Measurements from ENCODE around the gene IRF3. TPM values are rescaled to one million over a fixed set of nuclear protein-coding genes. Genes with fewer than 3 reads are reported as not detected.

The IRF3 gene
- total and polyA plus RNA-seq, 2 of the 4 experiments (the other 2 are of a cell fraction), result 39.6 to 65.2 TPM

DNA sequence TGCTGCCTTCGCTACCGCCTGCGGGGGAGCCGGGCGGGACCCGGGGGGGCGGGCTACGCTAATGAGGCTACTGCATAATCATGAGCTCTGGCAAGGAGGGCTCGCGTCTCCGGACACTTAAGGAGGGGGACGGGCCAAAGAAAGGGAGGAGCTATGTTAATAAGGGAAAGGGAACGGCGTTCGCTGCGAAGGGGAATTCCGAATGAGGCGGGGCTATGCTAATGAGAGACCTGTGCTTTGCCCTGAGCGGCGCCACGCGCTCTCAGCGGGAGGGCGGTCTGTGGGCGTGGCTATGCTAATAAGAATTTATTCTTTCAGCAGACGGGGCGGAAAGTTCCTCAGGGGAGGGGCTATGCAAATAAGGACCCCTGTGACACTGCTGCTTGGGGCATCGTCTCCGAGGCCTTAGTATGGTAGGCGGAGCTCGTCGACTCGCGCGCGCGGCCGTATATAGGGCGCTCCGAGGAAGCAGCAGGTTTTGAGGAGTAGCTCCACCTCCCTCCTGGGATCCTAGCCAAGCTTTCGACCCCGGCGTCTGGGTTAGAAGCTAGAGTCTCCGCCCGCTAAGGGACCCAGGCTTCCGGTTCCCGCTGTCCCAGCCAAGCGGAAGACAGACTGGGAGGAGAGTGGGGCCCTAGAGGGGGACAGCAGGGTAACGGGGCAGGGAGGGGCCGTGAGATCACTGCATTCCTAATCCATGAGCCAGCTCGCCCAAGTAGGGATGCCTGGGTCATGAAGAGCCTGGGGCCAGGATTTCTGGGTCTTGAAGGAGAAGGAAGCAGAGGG lies 25.4 kb downstream of the IRF3 start, which contains the start of gene RRAS:
TSS of gene RRAS (minus strand) at position 31 of the 786 bp plus-strand sequence. CDS start 45 bp downstream, outside the sequence.
- peak within 1 kb of the TSS; percentile 98 for H4K5ac ChIP-seq (ENCODE audit: low read depth, low read length)
- peak within 1 kb of the TSS; percentile 96 for H3K23ac ChIP-seq (ENCODE audit: low read depth, low read length)
- H3K36me3 ChIP-seq (ENCODE audit: control insufficient read depth, insufficient read depth, low read length), result peaks cover 10% of the 10 kb centered on the region
- H3K4me1 ChIP-seq (ENCODE audit: control insufficient read depth, insufficient read depth, low read length), result peaks cover 7% of the 10 kb centered on the region
- peak within 1 kb of the TSS; percentile 97 for H2BK5ac ChIP-seq (ENCODE audit: low read depth, low read length, poor library complexity, severe bottlenecking)
- peak within 1 kb of the TSS; percentile 97 for H3K18ac ChIP-seq (ENCODE audit: low read depth, low read length)
- H3K4me3 ChIP-seq (ENCODE audit: insufficient read depth, low read depth, low read length), result peak within 1 kb of the TSS; percentile 65
- peak within 1 kb of the TSS; percentile 94 for H2BK120ac ChIP-seq (ENCODE audit: low read depth, low read length)
- H3K9ac ChIP-seq (ENCODE audit: low read depth, low read length), result peak within 1 kb of the TSS; percentile 97
- dilution Hi-C loops (cut with HindIII; ENCODE audit: low sequenced_read_pairs, unreplicated experiment), result no loop called here
- no peaks in the 10 kb centered on the region for H3K27me3 ChIP-seq (ENCODE audit: control insufficient read depth, insufficient read depth, low read length)
- H3K9me1 ChIP-seq (ENCODE audit: insufficient read depth, low read length), result peaks cover 8% of the 10 kb centered on the region; the same call in 1 of the 2 replicates
- WGBS, 2 experiments (ENCODE audit: extremely low coverage in 2 of 2, insufficient read length in 1 of 2), result 0% methylated on average over 19 of the region's 51 CpGs; no CpG with 5 or more reads in 1 of the 2 experiments
- peak within 1 kb of the TSS; percentile 97 to 98 for H4K8ac ChIP-seq (ENCODE audit: low read depth in 2 of 2, low read length in 2 of 2)
- H2BK15ac ChIP-seq (ENCODE audit: low read depth, low read length), result peak within 1 kb of the TSS; percentile 78; the same call in 2 of the 3 replicates
- peak within 1 kb of the TSS; percentile 100 for H2AK5ac ChIP-seq (ENCODE audit: low read depth, low read length)
- H3K56ac ChIP-seq (ENCODE audit: extremely low read depth, insufficient read depth, low read length), result peak within 1 kb of the TSS; percentile 99
- H3K79me1 ChIP-seq (ENCODE audit: low read depth in 1 of 2, low read length in 2 of 2), result peaks cover 30 to 68% of the 10 kb centered on the region in 2 experiments; a peak in 3 of 4 replicates
- ChIA-PET CTCF (interaction anchor here (0.5 to 2.5 kb wide), 6 partner anchors 9 to 173 kb away, joined by 3 to 7 read pairs (median 4); partner anchors contain the start of gene FUZ), POLR2A (ENCODE audit: unreplicated experiment) (interaction anchor here (0.6 to 1.1 kb wide), 6 partner anchors 15 to 210 kb away, joined by 3 to 9 read pairs (median 5); no protein-coding TSS in a partner anchor)
- DNase-seq (peak; percentile 100), ATAC-seq (ENCODE audit: low read depth) (peak; percentile 69)
- peak within 1 kb of the TSS; percentile 85 for H2BK20ac ChIP-seq (ENCODE audit: low read depth, low read length)
- H2AFZ ChIP-seq (replicated peaks; ENCODE audit: low read length, poor library complexity), result peak within 1 kb of the TSS; percentile 73
- intact Hi-C loops (cut with micrococcal nuclease), result loop anchor here (2.0 kb wide), 2 partner anchors 36 to 50 kb away; partner anchors contain the start of genes PRMT1 and PRR12
- peak within 1 kb of the TSS; percentile 99 for H3K14ac ChIP-seq (replicated peaks; ENCODE audit: low read depth, low read length)
- H4K91ac ChIP-seq (ENCODE audit: insufficient read depth, low read depth, low read length), result peak within 1 kb of the TSS; percentile 98
- BruUV-seq (replicated peaks), result no TSS peak
- in situ Hi-C loops (cut with MboI; ENCODE audit: low sequenced_read_pairs), result no loop called here
- H4K20me1 ChIP-seq (ENCODE audit: insufficient read depth, low read length), result peaks cover 19% of the 10 kb centered on the region
- peak within 1 kb of the TSS; percentile 91 for H3K4me2 ChIP-seq (ENCODE audit: low read depth, low read length)
- no peaks in the 10 kb centered on the region for H3K9me3 ChIP-seq (ENCODE audit: control insufficient read depth, insufficient read depth, low read length)
- H3K27ac ChIP-seq (ENCODE audit: insufficient read depth, low read length), result peak within 1 kb of the TSS; percentile 99
- H2AK9ac ChIP-seq (replicated peaks; ENCODE audit: low read depth, low read length, poor library complexity), result peak within 1 kb of the TSS; percentile 100
- H3K4ac ChIP-seq (ENCODE audit: low read depth, low read length), result peak within 1 kb of the TSS; percentile 99
- TF ChIP-seq, protein P1, sequence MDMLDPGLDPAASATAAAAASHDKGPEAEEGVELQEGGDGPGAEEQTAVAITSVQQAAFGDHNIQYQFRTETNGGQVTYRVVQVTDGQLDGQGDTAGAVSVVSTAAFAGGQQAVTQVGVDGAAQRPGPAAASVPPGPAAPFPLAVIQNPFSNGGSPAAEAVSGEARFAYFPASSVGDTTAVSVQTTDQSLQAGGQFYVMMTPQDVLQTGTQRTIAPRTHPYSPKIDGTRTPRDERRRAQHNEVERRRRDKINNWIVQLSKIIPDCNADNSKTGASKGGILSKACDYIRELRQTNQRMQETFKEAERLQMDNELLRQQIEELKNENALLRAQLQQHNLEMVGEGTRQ (IDR thresholded peaks at IDR 0.05; ENCODE audit: low read depth, low read length), result peak; percentile 37; the same call in 1 of the 2 replicates
- TF ChIP-seq NFE2L2 (IDR thresholded peaks at IDR 0.05; ENCODE audit: low read depth, low read length), result 0 out of 2 replicates have a peak, but pooled peaks have one; percentile 5
- TF ChIP-seq MXI1 (IDR thresholded peaks at IDR 0.05; ENCODE audit: borderline replicate concordance, low read depth, low read length), result no peak; the same call in 1 of the 2 replicates
- TF ChIP-seq CEBPB (IDR thresholded peaks at IDR 0.05; ENCODE audit: low read depth, low read length), result no peak
- TF ChIP-seq RCOR1 (IDR thresholded peaks at IDR 0.05; ENCODE audit: insufficient replicate concordance, low read length), result peak; percentile 62
- TF ChIP-seq MAFK (IDR thresholded peaks at IDR 0.05; ENCODE audit: low read depth, low read length), result 0 out of 2 replicates have a peak, but pooled peaks have one; percentile 8
- TF ChIP-seq RFX5 (IDR thresholded peaks at IDR 0.05; ENCODE audit: low read depth, low read length), result peak; percentile 5; the same call in 1 of the 2 replicates
- TF ChIP-seq, protein P2, sequence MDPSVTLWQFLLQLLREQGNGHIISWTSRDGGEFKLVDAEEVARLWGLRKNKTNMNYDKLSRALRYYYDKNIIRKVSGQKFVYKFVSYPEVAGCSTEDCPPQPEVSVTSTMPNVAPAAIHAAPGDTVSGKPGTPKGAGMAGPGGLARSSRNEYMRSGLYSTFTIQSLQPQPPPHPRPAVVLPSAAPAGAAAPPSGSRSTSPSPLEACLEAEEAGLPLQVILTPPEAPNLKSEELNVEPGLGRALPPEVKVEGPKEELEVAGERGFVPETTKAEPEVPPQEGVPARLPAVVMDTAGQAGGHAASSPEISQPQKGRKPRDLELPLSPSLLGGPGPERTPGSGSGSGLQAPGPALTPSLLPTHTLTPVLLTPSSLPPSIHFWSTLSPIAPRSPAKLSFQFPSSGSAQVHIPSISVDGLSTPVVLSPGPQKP (IDR thresholded peaks at IDR 0.05; ENCODE audit: borderline replicate concordance, low read depth, low read length), result 0 out of 2 replicates have a peak, but pooled peaks have one; percentile 38
- peak; percentile 95 for TF ChIP-seq MAZ (IDR thresholded peaks at IDR 0.05; ENCODE audit: borderline replicate concordance, low read depth, low read length)
- no peak; the same call in none of the 2 replicates for TF ChIP-seq POLR2A (IDR thresholded peaks at IDR 0.05; ENCODE audit: low read depth, low read length)
- TF ChIP-seq RAD21 (IDR thresholded peaks at IDR 0.05; ENCODE audit: low read length), result no peak
- no peak for TF ChIP-seq SMC3 (IDR thresholded peaks at IDR 0.05; ENCODE audit: low read depth, low read length)

Data from IMR-90 (cell line).